GM18508 (cell line): ENCODE measurements around the gene ZNF324.
"Not testable (repeated sequence)": the region's sequence is repeated elsewhere in the genome, so short reads cannot be mapped to it uniquely, and the experiment has no call there.

ENCODE experiments used
- ATAC-seq: cut with Tn5 transposase; IDR thresholded peaks from one replicate; pipeline ENCODE4 v1.9.1; 2021; ENCODE audit warnings: moderate number of reproducible peaks; ENCODE audit not compliant: insufficient read depth, unreplicated experiment

ZNF324 gene

DNA sequence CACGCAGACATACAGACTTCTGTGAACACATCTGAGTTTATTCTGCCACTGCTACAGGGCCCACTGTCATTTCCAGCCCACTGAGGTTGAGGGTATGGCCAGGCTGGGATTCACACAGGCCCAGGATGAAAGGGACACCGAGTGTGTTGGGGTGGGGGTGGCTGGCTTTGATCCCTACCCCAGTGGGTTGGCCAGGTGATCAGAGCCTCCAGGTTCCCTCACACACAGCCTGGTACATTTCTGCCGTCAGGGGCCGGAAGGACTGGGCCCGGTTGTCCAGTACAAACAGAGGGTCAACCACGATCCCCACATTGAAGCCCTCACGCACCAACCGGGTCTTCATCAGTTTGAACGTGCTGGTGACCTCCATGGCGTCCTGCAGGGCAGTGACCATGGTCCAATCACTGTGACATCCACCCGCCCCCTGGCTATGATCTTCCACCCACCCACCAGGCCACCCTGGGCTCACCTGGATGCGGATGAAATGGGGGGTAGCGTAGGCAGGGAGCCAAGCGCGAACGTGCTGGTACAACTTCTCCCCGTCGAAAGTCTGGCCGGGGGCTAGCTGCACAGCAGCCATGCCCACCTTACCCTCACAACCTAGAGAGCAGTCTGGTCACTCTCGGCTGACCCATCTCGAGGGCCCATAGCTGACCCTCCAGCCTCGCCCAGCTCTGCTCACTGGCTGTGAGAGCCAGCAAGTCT, 31.6 kb downstream of the ZNF324 start:
- no peak for ATAC-seq

GRCh38 chr19:58499021-58499927, 32.4 kb downstream of the ZNF324 start:
- peak; percentile 66 for ATAC-seq

DNA sequence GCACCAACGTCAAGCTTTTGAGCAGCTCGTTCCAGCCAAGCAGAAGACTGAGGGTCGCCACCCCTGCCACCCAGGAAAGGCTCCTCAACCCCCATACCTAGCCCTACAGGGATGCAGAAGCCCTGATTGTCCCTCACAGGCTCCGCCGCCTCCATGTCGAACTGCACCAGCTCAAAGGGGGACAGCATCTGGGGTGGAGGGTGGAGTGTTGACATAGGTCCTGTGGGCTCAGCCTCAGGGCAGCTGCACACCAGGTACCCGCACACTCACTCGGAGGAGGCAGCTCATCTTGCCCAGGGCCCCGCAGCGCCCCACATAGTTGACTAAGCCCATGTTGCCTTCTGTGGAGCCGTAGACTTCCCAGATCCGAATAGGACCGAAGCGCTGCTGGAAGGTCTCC, 33.4 kb downstream of the ZNF324 start:
- ATAC-seq, result no peak

DNA sequence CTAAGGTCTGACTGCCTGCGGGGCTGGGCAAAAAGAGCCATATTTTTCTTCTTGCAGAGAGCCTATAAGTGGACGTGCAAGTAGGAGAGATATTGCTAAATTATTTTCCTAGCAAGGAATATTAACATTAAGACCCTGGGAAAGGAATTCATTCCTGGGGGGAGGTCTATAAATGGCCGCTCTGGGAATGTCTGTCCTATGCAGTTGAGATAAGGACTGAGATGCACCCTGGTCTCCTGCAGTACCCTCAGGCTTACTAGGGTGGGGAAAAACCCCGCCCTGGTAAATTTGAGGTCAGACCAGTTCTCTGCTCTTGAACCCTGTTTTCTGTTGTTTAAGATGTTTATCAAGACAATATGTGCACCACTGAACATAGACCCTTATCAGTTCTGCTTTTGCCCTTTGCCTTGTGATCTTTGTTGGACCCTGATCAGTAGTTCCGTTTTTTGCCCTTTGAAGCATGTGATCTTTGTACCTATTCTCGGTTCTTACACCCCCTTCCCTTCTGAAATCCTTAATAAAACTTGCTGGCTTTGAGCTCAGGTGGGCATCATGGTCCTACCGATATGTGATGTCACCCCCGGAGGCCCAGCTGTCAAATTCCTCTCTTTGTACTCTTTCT, 40.8 kb downstream of the ZNF324 start:
- not testable (repeated sequence) for ATAC-seq

- ATAC-seq, result no peak
These were observed 42.8 kb downstream of the ZNF324 start for GRCh38 chr19:58509731-58510083.

GRCh38 chr19:58510084-58510862, 43.4 kb downstream of the ZNF324 start:
- ATAC-seq, result no peak

GRCh38 chr19:58511353-58512208, 44.7 kb downstream of the ZNF324 start, which contains the start of gene SLC27A5:
TSS of gene SLC27A5 (minus strand) at chr19:58511992. CDS start at chr19:58511955, 37 bp downstream.
- ATAC-seq, result no peak

GRCh38 chr19:58513213-58513693, 46.4 kb downstream of the ZNF324 start:
- no peak for ATAC-seq

DNA sequence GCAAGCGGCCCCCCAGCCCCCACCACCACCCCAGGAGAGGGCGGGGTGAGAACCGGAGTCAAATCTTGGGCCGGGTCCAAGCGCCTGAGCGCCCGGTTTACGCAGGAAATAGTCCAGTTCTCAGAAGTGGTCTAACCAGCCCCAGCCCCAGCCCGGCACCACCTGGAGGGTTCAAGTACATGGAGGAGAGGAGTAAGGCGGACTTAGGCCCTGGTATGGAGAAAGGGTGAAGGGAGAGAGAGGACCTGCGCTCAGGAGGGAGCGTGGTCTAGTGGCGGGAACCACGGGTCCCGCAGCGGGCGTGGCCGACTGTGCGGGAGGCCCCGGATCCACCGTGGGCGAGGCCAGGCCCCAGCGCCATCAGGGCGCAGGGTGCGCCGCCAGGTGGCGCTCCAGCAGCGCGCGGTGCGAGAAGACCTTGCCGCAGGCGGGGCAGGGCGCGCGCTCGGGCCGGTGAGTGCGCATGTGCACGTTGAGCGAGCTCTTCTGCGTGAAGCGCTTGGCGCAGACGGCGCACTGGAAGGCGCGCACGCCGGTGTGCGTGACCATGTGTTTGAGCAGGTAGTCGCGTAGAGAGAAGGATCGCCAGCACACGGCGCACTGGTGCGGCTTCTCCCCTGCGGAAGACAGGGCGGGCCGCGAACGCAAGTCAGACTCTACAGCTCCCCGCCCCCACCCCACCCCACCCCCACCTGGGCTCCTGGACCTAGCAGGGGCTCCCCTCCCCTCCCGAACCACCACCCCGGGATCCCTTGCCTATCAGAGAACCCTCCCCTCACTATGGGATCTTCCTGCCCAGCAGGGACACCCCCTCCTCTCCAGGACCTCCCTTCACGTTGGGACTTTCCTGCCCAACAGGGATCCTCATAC, 47.0 kb downstream of the ZNF324 start:
- ATAC-seq, result no peak

DNA sequence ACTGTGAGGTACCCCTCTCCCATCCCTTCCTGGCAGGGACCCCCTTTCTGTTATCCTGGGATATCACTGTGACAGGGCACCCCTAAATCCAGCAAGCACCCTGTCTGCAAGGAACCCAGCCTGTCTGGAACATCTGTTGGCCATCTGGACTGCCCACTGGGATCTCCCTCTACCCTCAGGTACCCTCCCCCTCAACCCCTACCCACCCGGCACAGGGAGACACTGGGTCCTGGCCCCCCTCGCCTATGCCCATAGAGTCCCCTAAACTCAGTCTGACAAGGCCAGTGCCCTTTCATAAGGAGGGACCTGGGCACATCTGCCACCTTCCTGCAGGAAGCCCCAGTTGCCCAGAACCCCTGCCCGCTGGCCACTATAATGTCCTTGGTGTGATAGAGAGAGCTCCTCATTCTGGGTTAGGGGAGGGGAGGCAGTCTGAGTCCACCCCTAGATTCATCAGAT, 47.7 kb downstream of the ZNF324 start:
- no peak for ATAC-seq

- no peak for ATAC-seq
These were observed 48.4 kb downstream of the ZNF324 start for GRCh38 chr19:58515259-58515658.

- no peak for ATAC-seq
These were observed 49.5 kb downstream of the ZNF324 start for GRCh38 chr19:58516246-58516836.

GRCh38 chr19:58516964-58517833, 50.3 kb downstream of the ZNF324 start:
- ATAC-seq, result no peak

- no peak for ATAC-seq
These were observed 51.6 kb downstream of the ZNF324 start for GRCh38 chr19:58518256-58519086.

GRCh38 chr19:58519087-58519354, 52.1 kb downstream of the ZNF324 start:
- no peak for ATAC-seq
